HG03354 (cell line): ENCODE results near the gene RAP1B.
"Not testable (repeated sequence)": the region's sequence is repeated elsewhere in the genome, so short reads cannot be mapped to it uniquely, and the experiment has no call there.

Source experiments
- ATAC-seq: cut with Tn5 transposase; IDR thresholded peaks from one replicate; pipeline ENCODE4 v1.9.1; 2021; ENCODE audit warnings: mild to moderate bottlenecking; ENCODE audit not compliant: unreplicated experiment, poor library complexity, severe bottlenecking

RAP1B gene

DNA sequence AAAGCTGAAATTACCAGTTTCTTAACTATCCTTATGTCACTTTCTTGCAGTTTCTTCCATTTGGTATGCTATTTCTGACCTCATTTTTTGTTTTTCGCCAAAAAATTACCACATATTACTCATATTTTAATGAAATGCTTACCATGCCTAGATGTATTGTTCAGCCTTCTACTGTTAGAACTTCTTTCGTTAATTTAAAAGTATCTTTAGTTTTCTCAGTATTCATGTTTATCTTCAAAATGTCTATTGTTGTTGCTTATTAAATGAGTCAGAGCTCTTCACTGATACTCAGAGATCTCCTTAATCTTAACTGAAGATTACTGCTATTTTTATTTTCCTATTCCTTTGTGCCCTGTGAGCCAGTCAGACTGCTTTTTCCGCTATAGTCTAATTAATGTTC, 20.5 kb downstream of the RAP1B start:
- no peak for ATAC-seq

DNA sequence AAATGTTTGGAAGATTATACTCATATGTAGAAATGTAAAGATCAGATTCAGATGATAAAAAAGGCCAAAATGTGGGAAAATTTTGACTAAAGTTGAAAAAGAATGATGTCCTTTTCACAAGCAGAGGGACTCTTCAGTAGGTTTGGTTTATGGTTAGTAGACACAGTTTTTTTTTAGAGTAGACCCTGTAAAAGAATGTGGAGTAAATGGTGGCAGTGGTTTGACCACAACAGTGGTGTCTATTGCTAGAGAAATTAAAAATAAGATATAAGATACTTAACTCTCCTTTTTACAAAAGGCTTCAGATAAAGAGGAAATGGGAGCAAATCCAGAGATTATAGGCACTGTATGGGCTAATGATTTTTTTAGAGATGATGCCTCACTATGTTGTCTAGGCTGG, 21.8 kb downstream of the RAP1B start:
- ATAC-seq = no peak

DNA sequence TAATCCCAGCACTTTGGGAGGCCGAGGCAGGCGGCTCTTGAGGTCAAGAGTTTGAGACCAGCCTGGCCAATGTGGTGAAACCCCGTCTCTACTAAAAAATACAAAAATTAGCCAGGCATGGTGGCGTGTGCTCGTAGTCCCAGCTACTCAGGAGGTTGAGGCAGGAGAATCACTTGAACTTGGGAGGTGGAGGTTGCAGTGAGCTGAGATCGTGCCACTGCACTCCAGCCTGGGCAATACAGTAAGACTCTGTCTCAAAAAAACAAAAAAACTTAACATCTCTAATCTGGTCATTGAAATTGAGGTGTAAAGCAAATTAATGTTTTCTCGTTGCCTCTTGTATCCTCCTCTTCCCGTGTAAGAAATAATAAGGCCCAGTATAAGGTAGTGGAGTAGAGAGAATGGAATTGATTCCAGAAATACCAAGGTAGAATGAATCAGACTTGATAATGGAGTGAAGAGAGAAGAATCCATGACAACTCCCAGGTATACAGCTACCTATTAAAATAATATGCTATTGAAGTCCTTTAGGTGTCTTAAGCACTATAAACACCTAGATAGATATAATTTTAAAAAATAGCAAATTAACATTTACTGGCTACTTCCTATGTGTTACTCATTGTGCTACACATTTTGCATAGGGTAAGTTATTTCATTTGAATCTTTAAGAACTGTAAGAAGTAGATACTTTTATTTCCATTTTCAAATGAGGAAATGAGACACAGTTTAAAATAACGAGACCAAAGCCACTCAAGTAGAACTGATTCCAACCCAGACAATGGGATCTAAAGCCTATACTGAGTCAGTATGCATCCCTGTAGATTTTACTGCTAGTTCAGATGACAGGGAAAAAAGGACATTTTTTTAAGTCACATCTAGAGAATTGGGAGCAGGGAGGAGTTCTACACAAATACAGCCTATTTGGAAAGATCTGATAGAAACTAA, 23.2 kb downstream of the RAP1B start:
- peak; percentile 51 for ATAC-seq

DNA sequence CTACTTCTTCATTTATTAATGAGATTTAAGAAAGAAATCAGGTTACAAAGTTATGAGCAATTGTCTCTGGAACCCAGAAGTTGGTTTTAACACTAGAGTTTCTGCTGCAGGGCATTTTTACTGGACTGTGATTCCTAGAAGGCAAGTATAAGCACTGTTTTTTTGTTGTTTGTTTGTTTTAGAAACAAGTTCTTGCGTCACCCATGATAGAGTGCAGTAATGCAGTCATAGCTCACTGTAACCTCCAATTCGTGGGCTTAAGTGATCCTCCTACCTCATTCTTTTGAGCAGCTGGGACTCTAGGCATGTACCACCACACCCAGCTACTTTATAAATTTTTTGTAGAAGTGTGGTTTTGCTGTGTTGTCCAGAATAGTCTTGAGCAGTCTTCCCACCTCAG, 25.6 kb downstream of the RAP1B start:
- no peak for ATAC-seq

DNA sequence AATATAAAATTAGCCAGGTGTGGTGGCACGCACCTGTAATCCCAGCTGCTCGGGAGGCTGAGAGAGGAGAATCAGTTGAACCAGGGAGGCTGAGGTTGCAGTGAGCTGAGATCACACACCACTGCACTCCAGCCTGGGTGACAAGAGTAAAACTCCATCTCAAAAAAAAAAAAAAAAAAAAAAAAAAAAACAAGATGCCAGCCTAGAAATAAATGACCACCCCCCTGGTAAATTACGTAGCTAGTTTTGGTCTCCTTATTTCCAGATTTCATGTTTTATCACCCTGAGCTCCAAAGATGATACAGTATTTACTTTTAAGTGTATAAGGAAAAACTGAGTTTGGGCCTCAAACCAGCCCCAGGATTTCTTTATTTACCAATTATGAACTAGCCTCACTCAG, 26.7 kb downstream of the RAP1B start:
- not testable (repeated sequence) for ATAC-seq

DNA sequence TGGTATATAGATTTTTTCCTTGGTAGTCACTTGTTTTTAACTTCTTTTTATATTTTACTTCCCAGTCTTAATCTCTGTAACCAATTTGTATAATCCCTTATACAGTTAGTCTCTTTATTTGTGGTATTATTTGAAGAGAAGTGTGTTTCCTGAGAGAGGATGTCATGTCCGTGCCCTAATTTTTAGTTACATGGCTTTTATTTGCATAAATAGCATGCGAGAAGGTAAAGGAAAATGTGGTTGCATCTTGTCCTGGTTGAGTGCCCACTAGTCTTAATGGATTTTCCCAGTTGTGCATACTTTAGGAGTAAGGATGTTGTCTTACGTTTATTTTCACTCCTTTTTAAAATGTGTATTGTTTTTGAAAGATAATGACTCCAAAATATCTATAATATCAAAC, 27.5 kb downstream of the RAP1B start:
- no peak for ATAC-seq

DNA sequence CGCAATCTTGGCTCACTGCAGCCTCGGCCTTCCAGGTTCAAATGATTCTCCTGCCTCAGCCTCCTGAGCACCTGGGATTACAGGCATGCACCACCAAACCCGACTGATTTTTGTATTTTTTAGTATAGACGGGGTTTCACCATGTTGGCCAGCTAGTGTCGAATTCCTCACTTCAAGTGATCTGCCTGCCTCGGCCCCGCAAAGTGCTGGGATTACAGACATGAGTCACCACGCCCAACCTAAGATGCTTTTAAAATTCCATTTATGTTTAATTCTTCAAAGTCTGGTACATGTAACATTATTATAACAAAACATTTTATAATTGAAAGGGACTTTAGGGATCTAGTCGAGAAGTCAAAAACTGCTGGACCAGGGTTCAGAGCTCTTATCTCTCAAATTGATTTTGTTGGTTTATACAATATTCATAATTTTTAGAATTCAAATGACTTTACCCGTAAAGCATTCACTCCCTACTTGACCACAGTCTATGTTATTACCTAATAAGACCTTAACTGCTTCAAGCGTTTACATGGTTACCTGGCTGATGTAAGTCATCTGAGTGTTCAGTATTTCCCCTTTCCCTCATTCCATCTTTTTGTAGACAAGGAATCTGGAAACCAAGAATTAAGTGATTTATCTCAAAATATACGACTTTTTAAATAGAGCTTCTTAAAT, 28.2 kb downstream of the RAP1B start:
- ATAC-seq = no peak

DNA sequence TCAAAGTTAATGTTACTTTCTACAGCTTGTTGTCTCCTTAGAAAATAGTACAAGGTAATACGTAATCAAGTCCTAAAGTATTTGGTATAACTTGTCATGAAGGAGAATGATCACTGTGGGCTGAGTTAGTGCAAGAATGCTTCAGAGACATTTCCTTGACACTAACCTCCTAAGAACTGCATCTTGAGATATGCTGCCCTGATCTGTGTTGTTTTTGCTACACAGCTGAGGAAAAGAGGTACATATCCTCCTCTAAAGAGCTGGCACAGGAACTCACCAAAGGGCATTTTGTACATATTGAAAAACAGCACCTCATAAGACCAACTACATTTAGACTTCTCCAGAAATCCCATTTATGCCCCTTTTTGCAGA, 28.7 kb downstream of the RAP1B start:
- no peak for ATAC-seq

DNA sequence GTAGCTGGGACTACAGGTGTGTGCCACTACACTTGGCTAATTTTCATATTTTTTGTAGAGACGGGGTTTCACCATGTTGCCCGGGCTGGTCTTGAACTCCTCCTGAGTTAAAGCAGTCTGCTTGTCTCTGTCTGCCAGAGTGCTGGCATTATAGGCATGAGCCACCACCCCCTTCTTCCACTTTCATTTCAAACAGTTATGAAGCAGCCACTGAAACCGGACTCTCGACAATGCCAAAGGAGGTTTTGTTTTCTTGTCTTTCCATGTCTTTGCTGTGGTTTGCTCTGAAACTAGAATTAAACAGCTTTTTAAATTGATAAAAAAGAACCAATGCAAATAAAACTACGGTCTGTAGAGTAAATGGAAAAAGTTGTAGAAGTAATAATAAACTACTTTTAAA, 30.4 kb downstream of the RAP1B start:
- peak; percentile 94 for ATAC-seq

DNA sequence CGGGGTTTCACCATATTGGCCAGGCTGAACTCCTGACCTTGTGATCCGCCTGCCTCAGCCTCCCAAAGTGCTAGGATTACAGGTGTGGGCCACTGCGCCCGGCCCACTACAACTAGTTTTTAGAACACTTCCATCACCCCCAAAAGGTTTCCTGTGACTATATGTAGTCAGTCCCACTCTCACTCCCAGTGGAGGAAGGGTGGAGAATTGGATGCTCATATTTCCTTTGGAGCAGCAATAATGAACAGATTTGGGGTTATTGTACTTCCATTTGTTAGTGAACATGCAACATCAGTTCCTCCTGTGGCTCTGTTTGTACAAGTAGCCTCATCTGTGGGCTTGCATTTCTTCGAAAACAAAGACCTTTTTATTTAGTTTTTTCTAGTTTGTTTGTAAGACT, 35.8 kb downstream of the RAP1B start:
- no peak for ATAC-seq

DNA sequence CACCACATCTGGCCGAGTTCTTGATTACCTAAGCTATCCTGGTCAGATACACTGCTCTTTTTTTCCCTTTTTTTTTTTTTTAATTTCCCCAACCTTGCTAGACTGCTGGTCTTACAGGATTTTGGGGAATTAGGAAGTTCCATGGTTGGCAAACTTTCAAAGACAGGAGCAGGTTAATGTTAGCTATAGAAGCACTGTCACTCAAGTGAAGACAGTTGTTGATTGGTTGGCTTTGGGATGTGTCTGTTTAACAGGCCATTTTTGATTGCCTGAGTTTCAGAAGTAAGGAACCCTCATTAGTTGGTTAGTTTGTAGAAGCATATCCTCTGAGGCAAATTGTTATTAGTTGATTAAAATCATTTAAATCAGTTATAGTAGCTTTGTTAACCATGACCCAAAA, 36.8 kb downstream of the RAP1B start:
- no peak for ATAC-seq

DNA sequence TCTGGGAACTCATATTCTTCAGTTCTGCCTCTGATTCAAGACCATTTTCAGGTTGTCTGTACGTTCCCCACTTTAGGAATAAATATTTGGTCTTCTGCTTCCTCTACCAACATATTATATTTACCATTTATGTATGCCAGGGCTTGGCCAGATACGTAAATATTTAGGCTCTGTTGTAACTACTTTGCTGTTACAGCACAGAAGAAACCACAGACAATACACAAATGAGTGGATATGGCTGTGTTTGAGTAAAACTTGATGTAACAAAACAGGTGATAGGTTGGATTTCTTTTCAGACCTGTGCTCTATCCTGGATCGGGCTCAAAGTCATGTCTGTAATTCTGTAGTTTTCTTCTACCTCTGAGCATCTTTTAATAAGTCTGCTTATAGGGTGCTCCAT, 37.5 kb downstream of the RAP1B start:
- no peak for ATAC-seq

DNA sequence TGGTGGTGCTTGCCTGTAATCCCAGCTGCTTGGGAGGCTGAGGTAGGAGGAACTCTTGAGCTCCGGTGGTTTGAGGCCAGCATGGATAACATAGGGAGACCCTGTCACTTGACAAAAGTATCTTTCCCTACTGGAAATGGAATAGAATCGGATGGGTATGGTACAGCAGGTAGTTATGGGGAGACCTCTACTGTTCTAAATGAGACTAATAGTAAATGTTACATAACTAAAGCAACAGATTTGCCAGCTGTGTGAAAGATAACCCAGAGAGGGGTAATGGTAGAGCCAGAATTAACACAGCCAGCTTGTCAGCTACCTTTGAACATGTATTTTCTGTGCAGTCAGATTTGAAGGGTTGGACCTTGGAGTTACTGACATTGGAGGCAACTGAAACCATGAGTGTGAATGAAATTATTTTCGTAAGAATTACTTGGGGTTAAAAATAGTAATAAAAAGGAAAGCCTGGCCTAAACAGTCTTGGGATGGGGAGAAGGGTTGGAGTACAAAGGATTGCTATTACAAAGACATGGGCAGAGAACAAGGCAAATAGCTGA, 54.4 kb downstream of the RAP1B start:
- no peak for ATAC-seq

DNA sequence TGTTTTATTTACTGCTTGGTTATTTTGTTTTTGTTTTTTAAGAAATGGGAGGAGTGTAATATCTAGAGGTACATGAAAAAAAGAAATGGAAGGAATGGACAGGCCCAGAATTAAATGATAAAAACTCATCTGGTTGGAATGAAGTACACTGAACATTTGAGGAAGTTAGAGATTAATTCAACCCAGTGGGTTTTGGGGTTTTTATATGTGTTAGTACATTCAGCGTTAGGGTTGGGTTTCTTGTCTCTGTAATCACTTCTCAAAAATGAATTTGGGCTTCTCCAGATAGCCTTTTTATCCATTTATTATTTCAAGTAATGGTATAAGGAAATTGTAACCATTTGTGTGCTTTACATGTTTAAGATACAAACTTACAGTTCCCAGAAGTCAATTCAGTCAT, 56.6 kb downstream of the RAP1B start:
- no peak for ATAC-seq

DNA sequence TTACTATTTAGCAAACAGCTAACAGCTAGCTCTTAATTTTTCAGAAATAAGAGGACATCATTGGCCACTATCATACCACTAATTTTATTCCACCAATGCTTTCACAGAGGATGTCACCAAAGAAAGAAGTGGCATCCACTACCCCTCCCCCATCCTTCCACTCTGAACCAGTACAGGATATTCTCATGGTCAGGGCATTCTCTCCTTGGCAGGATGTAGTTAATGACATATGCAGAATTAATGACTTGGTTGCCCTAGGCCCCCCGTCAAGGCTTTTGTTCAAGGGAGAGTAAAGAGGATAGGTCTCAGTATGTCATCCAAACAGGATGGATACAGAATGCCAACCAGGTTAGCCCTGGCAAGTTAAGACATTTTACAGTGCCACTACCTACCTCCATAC, 57.2 kb downstream of the RAP1B start:
- no peak for ATAC-seq

DNA sequence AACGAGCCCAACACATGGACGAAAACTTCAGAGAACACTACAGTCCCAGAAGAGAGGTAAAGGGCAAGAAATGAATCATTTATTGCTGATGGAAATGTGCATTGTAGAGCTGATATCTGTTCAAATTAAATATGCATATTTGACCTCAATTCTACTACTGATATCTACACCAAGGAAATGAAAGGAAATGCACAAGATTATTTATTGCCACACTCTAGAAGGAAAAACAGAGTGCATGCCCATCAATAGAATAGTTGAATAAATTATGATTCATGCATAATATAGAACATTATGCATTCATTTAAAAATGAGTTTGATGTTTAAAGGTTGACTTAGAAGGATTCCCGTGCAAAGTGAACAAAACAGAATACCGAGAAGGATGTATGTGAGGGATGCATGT, 60.5 kb downstream of the RAP1B start:
- no peak for ATAC-seq

DNA sequence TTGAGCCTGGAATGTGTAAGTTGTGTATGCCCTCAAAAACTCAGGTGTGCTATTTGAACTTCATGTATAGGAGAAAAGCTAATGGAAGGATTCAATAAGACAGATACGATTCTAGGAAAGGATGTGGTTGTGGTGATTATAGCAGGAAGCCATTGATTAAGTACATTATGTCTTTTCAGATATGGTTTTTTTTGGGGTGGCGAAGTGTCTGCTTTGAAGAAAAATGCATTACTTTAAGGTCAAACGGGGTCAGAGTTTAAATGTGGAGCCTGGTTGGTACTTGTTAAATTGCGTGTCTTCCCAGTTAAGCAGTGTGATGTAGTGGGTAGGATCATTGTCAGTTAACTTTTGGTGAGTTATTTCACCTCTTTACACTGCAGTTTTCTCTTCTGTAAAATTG, 63.1 kb downstream of the RAP1B start:
- ATAC-seq = no peak

DNA sequence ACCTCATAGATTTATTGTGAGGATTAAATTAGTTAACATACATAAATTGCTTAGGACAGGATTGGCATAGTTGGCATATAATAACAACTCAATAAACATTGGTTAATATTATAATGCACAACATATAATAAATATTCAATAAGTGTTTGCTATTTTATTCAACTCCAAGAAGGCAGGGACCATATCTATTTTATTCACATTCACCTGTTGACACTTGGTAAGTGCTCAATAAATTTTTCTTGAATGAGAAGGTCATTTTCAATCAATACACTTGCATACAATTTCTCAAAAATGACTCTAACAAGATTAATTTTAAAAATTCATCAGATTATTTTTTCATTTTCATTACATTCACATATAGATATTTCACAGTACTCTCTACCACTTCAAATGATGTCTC, 63.7 kb downstream of the RAP1B start:
- ATAC-seq = no peak

DNA sequence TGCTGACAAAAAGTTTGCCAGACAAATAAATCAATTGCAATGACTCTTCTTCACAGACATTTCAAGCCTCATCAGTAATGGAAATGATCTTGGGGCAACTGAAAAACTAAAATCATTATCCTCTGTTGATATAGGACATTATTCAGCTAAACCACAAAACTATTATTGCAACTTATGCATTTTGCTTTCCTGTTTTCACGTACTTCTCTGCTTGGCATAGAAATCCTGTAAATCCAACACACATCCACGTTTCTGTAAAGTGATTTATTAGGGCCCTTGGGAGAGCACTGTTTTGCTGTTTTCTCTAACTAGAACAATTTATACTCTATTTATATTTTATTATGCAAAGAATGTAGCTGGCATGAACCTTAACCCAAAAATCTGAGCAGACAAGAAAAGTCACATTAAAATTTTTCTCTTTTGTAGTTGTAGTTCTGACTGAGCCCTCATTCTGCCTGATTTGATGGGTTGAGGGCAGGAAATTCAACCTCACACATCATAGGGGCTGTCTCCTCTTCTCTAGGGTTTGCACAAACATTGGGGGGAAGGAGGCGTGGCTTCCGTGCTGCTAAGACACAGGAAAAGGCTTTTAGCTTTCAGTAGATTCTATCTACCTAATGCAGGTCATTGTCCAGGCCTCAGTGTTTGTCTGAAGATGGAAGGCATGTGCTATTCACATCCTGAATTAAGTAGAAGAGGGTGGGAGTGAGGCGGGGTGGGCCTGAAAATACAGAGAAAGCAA, 64.6 kb downstream of the RAP1B start:
- no peak for ATAC-seq

DNA sequence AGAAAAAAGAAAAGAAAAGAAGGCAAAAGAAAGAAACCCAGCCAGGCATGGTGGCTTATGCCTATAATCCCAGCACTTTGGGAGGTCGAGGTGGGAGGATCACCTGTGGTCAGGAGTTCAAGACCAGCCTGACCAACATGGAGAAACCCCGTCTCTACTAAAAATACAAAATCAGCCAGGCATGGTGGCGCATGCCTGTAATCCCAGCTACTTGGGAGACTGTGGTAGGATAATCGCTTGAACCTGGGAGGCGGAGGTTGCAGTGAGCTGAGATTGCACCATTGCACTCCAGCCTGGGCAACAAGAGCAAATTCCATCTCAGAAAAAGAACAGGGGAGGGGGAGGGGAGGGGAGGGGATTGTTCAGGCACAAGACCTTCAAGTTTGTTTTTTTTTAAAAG, 66.2 kb downstream of the RAP1B start:
- ATAC-seq = not testable (repeated sequence)

DNA sequence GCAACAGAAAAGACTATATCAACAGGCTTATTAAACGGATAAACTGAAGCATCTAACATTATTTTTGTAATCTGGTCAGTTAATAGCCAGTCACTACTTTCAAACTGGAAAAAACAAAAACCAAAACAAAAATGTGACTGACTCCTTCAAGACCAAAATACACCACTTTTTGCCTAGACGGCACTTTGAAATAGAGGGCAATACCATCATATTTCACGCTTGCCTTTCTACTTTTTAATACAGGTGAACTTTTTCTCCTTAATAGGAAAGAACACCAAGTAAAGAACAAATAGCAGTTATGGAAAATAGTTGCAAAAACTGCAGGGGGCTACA, 75.5 kb downstream of the RAP1B start:
- ATAC-seq = peak; percentile 5
